Activated naive CD8-positive, alpha-beta T cell treated with anti-CD3 and anti-CD28 coated beads for 36 hours (primary cell): ENCODE measurements around the gene OR51D1. TPM values are rescaled to one million over a fixed set of nuclear protein-coding genes. Genes with fewer than 3 reads are reported as not detected.
A peak's percentile ranks its signal among the peaks of the same experiment; 100 is the strongest.

Experiments used
- DNase-seq: peaks from one replicate; pipeline ENCODE4 v3.0.0; 2021
- H3K27ac Mint-ChIP-seq: one replicate; pipeline ENCODE4 v1.8.0; 2022; ENCODE audit warnings: mild to moderate bottlenecking, moderate library complexity, mixed read lengths
- H3K27me3 Mint-ChIP-seq: one replicate; pipeline ENCODE4 v1.8.0; 2022; ENCODE audit warnings: mild to moderate bottlenecking, mixed read lengths
- H3K36me3 Mint-ChIP-seq: one replicate; pipeline ENCODE4 v1.8.0; 2021; ENCODE audit warnings: mild to moderate bottlenecking, mixed read lengths
- H3K4me1 Mint-ChIP-seq: one replicate; pipeline ENCODE4 v1.8.0; 2021; ENCODE audit warnings: mixed read lengths
- H3K4me3 Mint-ChIP-seq: one replicate; pipeline ENCODE4 v1.8.0; 2022; ENCODE audit warnings: mild to moderate bottlenecking, moderate library complexity, mixed read lengths
- H3K9me3 Mint-ChIP-seq: one replicate; pipeline ENCODE4 v1.8.0; 2022; ENCODE audit warnings: mixed read lengths
- total RNA-seq, 2 experiments: library from RNA; stranded (reverse); gene quantifications; one replicate each; pipeline ENCODE4 v1.2.3, GENCODE V29; 2021

Gene OR51D1, protein sequence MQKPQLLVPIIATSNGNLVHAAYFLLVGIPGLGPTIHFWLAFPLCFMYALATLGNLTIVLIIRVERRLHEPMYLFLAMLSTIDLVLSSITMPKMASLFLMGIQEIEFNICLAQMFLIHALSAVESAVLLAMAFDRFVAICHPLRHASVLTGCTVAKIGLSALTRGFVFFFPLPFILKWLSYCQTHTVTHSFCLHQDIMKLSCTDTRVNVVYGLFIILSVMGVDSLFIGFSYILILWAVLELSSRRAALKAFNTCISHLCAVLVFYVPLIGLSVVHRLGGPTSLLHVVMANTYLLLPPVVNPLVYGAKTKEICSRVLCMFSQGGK
- total RNA-seq: not detected

DNA sequence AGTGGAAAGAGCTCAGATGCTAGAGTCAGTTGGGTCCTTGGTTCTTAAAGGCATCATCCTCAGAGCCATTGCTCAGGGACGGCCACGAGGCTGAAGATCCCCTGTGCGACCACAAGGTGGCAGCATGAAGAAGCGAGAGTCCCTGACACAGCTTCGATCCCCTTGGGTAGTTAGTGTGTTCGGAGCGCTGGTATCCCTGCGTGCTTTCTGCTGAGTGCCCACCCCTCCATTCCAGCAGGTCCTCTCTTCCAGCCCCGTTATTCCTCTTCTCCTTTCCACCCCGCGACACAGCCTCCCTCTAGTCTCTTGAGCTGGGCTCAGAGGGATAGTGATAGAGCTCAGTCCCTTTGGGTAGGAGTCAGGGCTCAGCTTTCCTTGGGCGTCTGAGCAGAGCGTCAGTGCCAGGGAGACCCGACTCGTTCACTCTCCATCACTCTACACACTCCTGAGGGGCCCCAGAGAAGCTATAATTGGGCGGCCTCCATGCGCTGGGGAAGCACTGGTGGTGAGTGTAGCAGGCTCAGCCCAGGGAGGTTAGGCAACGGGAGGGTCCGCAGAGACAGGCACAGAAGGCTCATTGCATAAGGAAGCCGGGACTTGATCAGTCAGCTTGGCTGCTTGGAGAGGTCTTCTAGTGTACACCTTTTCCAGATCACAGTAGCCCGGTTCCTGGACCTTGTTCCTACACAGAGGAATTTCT is at the start of gene OR51D1:
TSS of gene OR51D1 (plus strand) at position 516 of the 700 bp plus-strand sequence. CDS start 2,314 bp downstream, outside the sequence.
- no peaks in the 10 kb centered on the region for H3K4me1 Mint-ChIP-seq
- H3K9me3 Mint-ChIP-seq: no peaks in the 10 kb centered on the region
- H3K27ac Mint-ChIP-seq: no peak within 1 kb of the TSS
- H3K36me3 Mint-ChIP-seq: no peaks in the 10 kb centered on the region
- no peak within 1 kb of the TSS for H3K4me3 Mint-ChIP-seq
- DNase-seq: peak; percentile 64
- peaks cover 10% of the 10 kb centered on the region for H3K27me3 Mint-ChIP-seq

DNA sequence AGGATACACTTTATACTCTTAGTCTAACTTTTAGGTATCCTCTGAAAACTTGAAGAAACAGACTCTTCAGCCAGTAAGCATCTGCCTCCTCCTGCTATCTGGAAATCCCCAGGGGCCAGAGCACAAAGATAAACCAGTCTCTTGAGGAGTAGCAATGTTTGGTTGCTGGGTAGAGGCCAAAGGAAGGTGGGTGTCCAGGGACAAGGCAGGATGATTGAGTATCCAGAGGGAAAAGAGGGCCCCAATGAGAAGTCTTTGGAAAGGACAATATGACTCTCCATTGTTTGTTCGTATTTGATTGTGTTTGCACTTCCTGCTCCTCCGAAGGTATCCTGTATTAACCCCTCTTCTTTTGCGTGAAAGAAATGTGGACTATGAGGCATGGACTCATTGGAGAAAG is 48.3 kb upstream of the OR51D1 start:
- Mint-ChIP-seq H3K36me3 (peaks cover 2% of the 10 kb centered on the region), H3K4me3 (no peak overlapping the region), H3K4me1 (no peaks in the 10 kb centered on the region), H3K27me3 (peaks cover 6% of the 10 kb centered on the region), H3K9me3 (no peaks in the 10 kb centered on the region), H3K27ac (no peak overlapping the region)
- no peak for DNase-seq

DNA sequence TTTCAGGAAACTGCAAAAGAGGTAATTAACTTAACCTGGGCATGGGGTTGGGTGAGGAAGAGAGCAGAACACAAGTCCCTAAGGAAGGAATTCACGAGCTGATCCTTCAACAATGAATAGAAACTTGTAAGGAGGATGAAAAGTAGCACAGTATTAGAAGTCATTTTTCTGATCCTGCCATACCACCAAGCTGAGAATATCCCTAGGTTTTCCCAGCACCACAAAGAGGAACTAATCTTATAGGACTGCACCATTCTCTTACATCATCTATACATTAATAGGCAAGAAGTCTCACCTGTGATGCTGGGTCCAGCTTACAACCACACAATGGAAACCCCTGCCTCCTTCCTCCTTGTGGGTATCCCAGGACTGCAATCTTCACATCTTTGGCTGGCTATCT is 43.5 kb upstream of the OR51D1 start, which contains the start of gene OR52I1:
TSS of gene OR52I1 (plus strand) at position 301 of the 400 bp plus-strand sequence. CDS start at position 301, 0 bp downstream.
- H3K27ac Mint-ChIP-seq: no peak within 1 kb of the TSS
- H3K4me3 Mint-ChIP-seq: no peak within 1 kb of the TSS
- H3K4me1 Mint-ChIP-seq: no peaks in the 10 kb centered on the region
- no peaks in the 10 kb centered on the region for H3K9me3 Mint-ChIP-seq
- DNase-seq: no peak
- no peaks in the 10 kb centered on the region for H3K27me3 Mint-ChIP-seq
- peaks cover 9% of the 10 kb centered on the region for H3K36me3 Mint-ChIP-seq

- H3K27me3 Mint-ChIP-seq: no peaks in the 10 kb centered on the region
- H3K4me1 Mint-ChIP-seq: peaks cover 43% of the 10 kb centered on the region
- DNase-seq: no peak
- no peaks in the 10 kb centered on the region for H3K9me3 Mint-ChIP-seq
- H3K36me3 Mint-ChIP-seq: peaks cover 11% of the 10 kb centered on the region
- H3K4me3 Mint-ChIP-seq: no peak overlapping the region
- H3K27ac Mint-ChIP-seq: no peak overlapping the region
These were observed 32.2 kb upstream of the OR51D1 start for GRCh38 chr11:4605057-4605456.

DNA sequence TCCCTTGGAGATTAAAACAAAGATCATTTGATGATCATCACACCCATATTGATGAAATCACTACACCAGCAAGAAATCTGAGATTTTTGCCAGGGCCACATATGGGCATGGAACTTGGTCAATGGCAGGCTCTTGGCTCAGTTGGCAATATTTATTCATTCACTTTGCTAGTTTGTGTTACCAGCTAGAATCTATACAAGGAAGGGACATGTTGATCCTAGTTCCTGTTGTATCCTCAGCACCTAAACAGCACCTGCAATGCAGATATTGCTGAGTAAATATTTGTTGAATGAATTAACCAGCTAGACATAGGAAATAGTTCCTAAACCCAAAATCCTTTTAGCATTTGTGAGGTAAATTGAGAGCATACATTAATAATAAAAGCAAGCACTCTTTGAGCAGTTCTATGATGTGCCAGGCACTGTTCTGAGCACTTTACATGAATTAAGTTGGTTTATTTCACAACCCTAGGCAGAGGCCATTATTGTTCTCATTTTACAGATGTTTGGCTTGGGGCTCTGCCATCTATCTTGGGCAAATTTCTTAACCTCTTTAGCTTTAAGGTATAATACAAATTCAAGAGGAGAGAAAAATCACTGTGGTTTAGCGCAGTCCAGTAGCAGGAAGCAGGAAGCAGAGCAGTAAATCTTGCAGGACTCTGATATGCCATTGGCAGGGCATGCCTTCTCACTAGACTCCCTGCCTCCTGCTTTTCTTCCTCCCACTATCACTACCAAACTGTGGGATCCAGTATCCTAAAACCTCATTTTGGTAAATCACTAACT is 30.9 kb upstream of the OR51D1 start:
- Mint-ChIP-seq H3K9me3 (no peaks in the 10 kb centered on the region), H3K27ac (no peak overlapping the region), H3K4me1 (peaks cover 49% of the 10 kb centered on the region), H3K27me3 (no peaks in the 10 kb centered on the region), H3K4me3 (peak overlapping the region; percentile 91), H3K36me3 (peaks cover 4% of the 10 kb centered on the region)
- no peak for DNase-seq

DNA sequence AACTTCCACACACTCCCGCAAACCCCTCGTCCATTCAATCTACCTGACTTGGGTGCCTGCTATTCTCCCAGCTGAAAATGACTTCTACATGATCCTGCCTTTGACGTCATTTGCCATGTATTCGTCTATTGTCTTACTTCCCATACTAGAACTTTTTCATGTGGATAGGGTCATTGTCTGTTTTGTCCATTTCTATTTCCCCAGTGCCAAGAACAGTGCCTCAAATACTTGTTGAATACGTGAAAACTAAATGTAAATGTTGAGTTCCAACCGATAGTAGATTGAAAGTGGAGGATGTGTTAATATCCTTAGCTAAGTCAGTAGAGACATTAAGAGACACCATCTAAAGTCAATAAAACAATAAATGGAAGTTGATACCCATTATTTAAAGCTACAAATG is 30.2 kb upstream of the OR51D1 start:
- Mint-ChIP-seq H3K4me1 (peaks cover 49% of the 10 kb centered on the region), H3K27ac (peak overlapping the region; percentile 86), H3K4me3 (peak overlapping the region; percentile 91), H3K27me3 (no peaks in the 10 kb centered on the region), H3K36me3 (peaks cover 4% of the 10 kb centered on the region), H3K9me3 (no peaks in the 10 kb centered on the region)
- no peak for DNase-seq

DNA sequence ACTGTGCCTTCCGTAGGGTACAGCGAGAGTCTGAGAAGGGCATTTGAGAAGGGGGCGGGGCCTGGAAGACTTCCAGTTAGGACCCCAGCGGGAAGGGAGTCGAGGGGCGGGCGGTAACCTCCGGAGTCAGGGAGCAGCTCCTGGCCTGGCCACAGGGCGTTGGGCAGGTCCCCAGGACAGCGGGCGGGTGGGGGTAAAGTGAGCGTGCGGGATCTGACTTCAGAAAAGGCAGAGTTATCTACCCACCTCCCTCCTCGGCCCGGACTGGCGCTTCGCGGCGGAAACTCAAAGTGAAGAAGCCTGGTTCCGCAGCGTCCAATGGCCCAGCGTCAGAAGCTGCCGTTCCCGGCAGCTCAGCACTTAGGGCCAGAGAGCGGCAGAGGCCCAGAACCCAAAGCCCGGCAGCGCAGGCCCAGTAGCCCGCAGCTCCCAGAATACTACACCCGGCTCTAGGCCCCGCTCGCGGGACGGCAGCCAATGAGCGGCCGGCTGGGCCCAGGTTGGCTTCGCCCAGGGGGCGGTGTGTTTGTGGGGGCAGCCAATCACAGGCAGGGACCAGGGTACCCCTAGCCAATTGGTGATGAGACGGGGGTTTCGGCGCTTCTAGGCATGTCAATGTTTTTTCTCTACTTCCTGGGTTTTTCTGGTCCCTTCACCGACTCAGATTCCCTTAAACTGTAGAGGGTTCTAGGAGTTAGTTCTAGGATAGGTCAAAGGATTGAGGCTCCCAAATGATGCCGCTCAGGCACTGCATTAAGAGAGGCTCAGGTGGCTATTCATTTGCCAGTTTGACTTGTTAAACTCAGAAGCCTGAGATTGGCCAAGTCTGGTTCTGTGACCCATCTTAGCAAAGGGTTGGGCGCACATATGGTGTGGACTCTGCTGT is 29.3 kb upstream of the OR51D1 start, which contains the start of gene TRIM68:
TSS of gene TRIM68 (minus strand) at position 451 of the 886 bp plus-strand sequence. CDS start 2,727 bp downstream, outside the sequence.
- peaks cover 47% of the 10 kb centered on the region for H3K4me1 Mint-ChIP-seq
- no peaks in the 10 kb centered on the region for H3K9me3 Mint-ChIP-seq
- peak within 1 kb of the TSS; percentile 91 for H3K4me3 Mint-ChIP-seq
- DNase-seq: peak; percentile 96
- H3K36me3 Mint-ChIP-seq: peaks cover 4% of the 10 kb centered on the region
- peak within 1 kb of the TSS; percentile 86 for H3K27ac Mint-ChIP-seq
- no peaks in the 10 kb centered on the region for H3K27me3 Mint-ChIP-seq

- Mint-ChIP-seq H3K9me3 (no peaks in the 10 kb centered on the region), H3K27me3 (no peaks in the 10 kb centered on the region), H3K27ac (peak overlapping the region; percentile 76), H3K36me3 (no peaks in the 10 kb centered on the region), H3K4me3 (peak overlapping the region; percentile 64), H3K4me1 (peaks cover 37% of the 10 kb centered on the region)
- peak; percentile 11 for DNase-seq
These were observed 26.9 kb upstream of the OR51D1 start for GRCh38 chr11:4610258-4610935.

GRCh38 chr11:4611986-4612385 is 25.3 kb upstream of the OR51D1 start:
- Mint-ChIP-seq H3K4me3 (no peak overlapping the region), H3K36me3 (no peaks in the 10 kb centered on the region), H3K9me3 (no peaks in the 10 kb centered on the region), H3K4me1 (peaks cover 29% of the 10 kb centered on the region), H3K27me3 (peaks cover 3% of the 10 kb centered on the region), H3K27ac (no peak overlapping the region)
- no peak for DNase-seq

- no peak for DNase-seq
- Mint-ChIP-seq H3K36me3 (no peaks in the 10 kb centered on the region), H3K4me1 (peaks cover 4% of the 10 kb centered on the region), H3K27ac (no peak overlapping the region), H3K9me3 (no peaks in the 10 kb centered on the region), H3K27me3 (peaks cover 8% of the 10 kb centered on the region), H3K4me3 (no peak overlapping the region)
These were observed 21.3 kb upstream of the OR51D1 start for GRCh38 chr11:4615856-4616444.

DNA sequence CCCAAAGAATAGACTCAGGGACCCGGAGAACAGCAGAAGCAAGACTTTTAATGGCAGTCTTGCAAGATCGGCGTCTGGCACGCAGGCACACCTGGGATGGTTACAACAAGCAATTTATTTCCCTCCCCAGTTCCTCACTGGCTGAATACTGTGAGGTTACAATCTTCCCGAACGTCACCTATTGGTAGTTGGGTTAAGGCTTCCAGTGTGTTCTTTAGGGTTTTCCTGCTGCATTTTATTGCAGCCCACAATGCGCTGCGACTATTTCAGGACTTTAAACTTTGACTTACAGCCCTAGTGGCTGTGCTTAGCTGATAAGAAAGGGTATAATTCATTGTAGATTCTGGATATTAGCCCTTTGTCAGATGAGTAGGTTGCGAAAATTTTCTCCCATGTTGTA is 17.8 kb upstream of the OR51D1 start:
- peaks cover 8% of the 10 kb centered on the region for H3K27me3 Mint-ChIP-seq
- H3K36me3 Mint-ChIP-seq: no peaks in the 10 kb centered on the region
- no peak overlapping the region for H3K27ac Mint-ChIP-seq
- DNase-seq: no peak
- H3K4me1 Mint-ChIP-seq: peaks cover 4% of the 10 kb centered on the region
- H3K4me3 Mint-ChIP-seq: no peak overlapping the region
- H3K9me3 Mint-ChIP-seq: no peaks in the 10 kb centered on the region

DNA sequence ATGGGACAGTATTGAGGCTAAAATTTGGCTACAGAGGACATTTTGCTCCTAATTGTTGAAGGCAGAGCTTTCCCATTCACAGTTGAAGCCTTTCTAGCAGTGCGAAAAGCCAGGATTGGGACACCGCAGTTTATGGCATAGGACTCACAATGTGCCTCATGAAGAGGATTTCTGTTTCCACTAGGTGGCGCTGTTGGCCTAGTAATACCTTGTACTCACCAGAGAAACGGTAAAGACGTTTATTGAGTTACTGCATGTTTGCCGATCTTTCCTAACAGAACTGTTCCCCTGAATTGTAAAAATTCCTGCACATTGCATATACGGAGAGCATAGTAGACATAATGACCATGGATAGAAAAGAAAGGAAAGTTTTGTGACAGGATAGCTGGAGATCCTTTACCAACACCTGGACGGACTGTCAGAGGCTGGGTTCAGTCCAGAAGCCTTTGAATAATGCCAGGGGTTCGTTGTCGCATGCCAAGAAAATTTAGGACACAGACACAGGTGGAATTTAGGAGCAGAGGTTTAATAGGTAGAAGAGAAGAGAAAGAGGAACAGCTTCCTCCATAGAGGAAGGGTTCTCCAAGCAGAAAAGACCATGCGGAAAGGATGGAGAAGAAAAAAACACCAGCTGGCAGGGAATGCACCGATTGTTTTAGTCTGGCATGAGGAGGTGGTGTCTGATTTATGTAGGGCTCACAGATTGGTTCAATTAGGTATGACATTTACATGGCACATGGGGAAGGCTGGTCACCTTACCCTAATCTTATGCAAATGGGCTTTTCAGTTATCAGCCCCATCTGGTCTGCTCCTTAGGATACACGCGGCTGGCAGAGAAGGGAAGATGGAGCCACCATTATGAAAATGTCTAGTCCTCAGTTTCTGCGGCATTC is 10.8 kb upstream of the OR51D1 start:
- H3K27me3 Mint-ChIP-seq: peaks cover 39% of the 10 kb centered on the region

DNA sequence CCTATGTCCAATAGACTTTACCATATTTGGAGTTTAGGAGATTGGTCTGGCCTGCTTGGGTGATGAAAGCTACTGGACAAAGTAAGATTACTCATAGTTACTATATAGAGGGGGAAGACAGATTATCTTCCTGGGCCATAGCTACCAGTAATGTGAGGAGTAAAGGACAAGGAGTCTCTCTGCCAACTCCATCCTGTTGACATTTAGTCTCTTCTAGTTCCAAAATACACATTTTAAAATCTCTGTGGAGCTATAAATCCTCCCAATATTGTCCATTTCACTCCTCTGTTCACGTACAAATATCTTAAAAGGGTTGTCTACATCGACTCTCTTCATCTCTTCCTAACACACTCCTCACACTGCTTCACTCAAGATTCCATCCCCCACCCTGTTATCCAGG is 1.1 kb upstream of the OR51D1 start:
- Mint-ChIP-seq H3K36me3 (no peaks in the 10 kb centered on the region), H3K9me3 (no peaks in the 10 kb centered on the region), H3K27ac (no peak overlapping the region), H3K4me1 (no peaks in the 10 kb centered on the region), H3K27me3 (peaks cover 16% of the 10 kb centered on the region), H3K4me3 (no peak overlapping the region)
- DNase-seq: no peak

More for the DNA sequence above, 10.8 kb upstream of the OR51D1 start:
- peaks cover 6% of the 10 kb centered on the region for H3K36me3 Mint-ChIP-seq
- H3K9me3 Mint-ChIP-seq: peaks cover 6% of the 10 kb centered on the region
- H3K4me1 Mint-ChIP-seq: no peaks in the 10 kb centered on the region
- no peak overlapping the region for H3K4me3 Mint-ChIP-seq
- no peak overlapping the region for H3K27ac Mint-ChIP-seq
- peak; percentile 36 for DNase-seq
